AG09309 (cell line): ENCODE results near the gene HMX2.

Experiments used
- DNase-seq: peaks from one replicate; pipeline ENCODE4 v3.0.0-alpha.2; 2010; ENCODE audit warnings: low read depth
- H3K4me3 ChIP-seq: 2 replicates; pipeline ENCODE4 v1.5.1; 2011; ENCODE audit warnings: mild to moderate bottlenecking, low read depth, low read length, moderate library complexity; ENCODE audit not compliant: control insufficient read depth
- TF ChIP-seq, protein P1 (sequence below): IDR thresholded peaks from 2 replicates; pipeline ENCODE4 v1.5.1; 2011; ENCODE audit warnings: mild to moderate bottlenecking, low read depth, low read length, inconsistent platforms; ENCODE audit not compliant: insufficient read depth, control insufficient read depth; ENCODE audit errors: missing control alignments

HMX2 gene

DNA sequence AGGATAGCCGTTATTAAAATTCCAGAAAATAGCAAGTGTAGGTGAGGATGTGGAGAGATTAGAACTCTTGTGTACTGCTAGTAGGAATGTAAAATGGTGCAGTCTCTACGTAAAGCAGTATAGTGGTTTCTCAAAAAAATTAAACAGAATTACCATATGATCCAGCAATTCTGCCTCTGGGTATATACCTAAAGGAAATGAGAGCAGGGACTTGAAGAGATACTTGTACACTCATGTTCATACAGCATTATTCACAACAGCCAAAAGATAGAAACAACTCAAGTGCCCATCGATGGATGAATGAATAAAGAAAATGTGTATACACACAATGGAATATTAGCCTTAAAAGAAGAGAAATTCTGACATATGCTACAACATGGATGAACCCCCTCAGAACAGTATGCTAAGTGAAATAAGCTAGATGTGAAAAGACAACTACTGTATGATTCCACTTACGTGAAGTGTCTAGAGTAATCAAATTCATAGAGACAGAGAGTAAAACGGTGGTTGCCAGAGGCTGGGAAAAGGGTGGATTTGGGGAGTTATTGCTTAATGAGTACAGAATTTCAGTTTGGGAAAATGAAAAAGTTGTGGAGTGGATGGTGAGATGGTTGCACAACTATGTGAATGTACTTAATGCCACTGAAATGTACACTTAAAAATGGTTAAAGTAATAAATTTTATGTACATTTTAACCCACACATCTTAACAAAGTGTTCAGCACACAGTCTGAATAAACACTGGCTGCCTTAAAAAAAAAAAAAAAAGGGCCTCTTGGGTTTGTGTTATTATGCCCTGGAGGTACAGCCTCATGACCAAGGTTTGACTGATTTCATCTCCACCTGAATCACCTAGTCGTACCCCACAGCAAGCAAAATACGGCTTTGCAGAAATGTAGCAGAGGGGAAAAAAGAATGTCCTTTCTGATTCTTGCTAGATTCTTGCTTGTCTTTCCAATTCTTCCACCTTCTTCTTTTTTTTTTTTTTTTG lies 32.5 kb downstream of the HMX2 start:
- no peak overlapping the region for H3K4me3 ChIP-seq
- DNase-seq = no peak
- TF ChIP-seq, protein P1, sequence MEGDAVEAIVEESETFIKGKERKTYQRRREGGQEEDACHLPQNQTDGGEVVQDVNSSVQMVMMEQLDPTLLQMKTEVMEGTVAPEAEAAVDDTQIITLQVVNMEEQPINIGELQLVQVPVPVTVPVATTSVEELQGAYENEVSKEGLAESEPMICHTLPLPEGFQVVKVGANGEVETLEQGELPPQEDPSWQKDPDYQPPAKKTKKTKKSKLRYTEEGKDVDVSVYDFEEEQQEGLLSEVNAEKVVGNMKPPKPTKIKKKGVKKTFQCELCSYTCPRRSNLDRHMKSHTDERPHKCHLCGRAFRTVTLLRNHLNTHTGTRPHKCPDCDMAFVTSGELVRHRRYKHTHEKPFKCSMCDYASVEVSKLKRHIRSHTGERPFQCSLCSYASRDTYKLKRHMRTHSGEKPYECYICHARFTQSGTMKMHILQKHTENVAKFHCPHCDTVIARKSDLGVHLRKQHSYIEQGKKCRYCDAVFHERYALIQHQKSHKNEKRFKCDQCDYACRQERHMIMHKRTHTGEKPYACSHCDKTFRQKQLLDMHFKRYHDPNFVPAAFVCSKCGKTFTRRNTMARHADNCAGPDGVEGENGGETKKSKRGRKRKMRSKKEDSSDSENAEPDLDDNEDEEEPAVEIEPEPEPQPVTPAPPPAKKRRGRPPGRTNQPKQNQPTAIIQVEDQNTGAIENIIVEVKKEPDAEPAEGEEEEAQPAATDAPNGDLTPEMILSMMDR = no peak

DNA sequence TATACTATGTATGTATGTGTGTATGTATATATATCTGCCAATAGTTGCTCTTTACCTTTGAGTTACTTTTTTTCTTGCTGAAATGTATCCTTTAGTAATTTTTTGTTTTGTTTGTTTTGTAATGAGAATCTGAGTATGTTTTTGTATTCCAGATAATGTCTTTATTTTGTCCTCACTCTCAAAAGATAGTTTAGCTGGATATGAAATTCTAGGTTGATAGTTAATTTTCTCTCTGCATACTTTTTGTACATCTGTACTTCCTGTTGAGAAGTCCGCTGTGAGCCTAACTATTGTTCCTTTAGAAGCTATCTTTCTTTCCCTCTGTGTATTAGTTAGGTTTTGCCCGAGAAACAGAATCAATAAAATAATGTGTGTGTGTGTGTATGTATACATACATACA lies 35.8 kb downstream of the HMX2 start:
- TF ChIP-seq, protein P1 = no peak
- no peak for DNase-seq
- no peak overlapping the region for H3K4me3 ChIP-seq

DNA sequence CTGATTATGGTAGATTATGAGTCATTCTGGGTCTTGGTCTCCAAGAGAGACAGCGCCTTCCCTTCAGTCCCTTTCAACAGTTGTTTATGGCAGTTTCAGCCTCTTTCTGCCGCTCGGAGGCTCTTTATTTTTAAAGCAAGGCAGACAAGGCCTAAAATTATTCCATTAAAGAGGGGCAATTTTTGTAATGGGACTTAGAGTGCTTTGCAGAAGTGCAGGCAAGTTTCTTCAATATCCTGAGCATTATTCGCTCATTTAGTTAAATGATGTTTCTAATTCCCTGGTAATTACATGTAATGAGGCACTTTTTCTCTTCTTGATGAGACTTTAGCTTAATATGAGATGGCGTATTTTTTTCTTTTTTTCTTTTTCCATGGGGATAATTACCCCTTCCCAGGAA lies 39.8 kb downstream of the HMX2 start:
- no peak for DNase-seq
- TF ChIP-seq, protein P1 = no peak
- H3K4me3 ChIP-seq = no peak overlapping the region

DNA sequence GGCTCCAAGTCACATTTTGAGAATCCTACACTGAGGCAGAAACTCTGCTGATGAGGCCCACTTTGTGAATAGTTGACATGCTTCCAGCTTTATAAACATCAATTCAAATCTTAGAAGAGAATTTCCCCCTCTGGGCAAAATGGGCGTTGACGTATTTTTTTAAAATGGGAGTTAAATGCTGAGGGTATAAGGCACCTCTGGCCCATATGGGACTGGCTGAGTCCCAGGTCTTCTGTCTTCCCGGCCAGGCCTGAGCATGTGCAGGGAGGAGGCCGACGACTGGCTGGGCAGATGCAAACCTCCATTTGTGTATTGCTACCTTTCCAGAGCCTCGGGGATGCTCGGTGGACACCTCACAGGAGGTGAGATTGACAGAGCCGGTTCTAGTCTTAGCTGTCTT lies 44.0 kb downstream of the HMX2 start:
- no peak for DNase-seq
- TF ChIP-seq, protein P1 = no peak
- H3K4me3 ChIP-seq = no peak overlapping the region

DNA sequence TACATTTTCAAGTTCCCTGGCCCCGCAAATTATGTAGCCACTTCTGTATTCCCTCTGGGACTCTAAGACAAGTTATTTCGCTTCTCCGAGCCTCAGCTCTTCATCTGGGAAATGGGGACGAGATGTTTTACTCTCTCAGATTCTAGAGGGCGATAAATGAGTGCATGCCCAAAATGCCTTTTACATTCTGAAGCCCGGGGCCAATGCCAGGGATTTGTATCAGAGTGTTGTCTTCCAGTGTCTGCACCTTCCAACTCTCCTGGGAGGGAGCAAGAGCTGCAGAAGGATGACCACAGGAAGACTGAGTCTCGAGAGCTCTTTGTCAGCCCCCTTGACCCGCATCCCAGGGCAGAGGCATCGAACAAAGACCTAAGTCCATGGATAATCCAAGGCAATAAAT lies 46.1 kb downstream of the HMX2 start:
- no peak for DNase-seq
- no peak overlapping the region for H3K4me3 ChIP-seq
- TF ChIP-seq, protein P1 = no peak
